ENCODE results near the gene CALM1. TPM values are rescaled to one million over a fixed set of nuclear protein-coding genes. Genes with fewer than 3 reads are reported as not detected.

CALM1 gene
- total and polyA plus RNA-seq, 2 donors (not counting 3 experiments of a cell fraction or from before 2014, with no cell fraction given): 476 to 731 TPM

DNA sequence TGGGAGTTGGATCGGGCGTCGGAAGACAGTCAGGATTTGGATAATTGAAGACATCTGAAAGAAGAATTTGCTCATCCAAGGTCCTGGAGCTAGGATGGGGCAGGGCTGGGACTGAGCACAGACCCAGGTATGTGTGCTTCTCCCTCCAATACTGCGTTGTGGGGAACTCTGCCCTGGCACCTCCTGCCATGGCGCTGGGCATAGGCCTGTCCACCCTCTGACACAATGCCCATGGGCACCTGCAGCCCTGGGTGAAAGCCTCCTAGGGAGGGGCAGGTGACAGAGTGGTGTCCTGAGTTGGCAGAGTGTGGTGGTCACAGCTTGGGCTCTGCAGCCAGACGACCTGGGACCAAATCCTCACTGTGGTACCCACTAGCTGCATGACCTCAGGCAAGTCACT is 53.3 kb downstream of the CALM1 start:
- dilution Hi-C loops (cut with MboI; ENCODE audit: extremely low pct_ligation_motif_present, low sequenced_read_pairs): no loop called here

More for the DNA sequence above, 53.3 kb downstream of the CALM1 start:
- Histone ChIP-seq H4K20me1 (replicated peaks; ENCODE audit: control insufficient read depth, extremely low read depth, insufficient read depth, low read length) (no peaks in the 10 kb centered on the region), H3K27ac (ENCODE audit: insufficient read depth, low read depth, low read length) (no peak overlapping the region), H3K27me3 (ENCODE audit: control insufficient read depth in 2 of 2, insufficient read depth in 2 of 2, low read length in 2 of 2) (no peaks in the 10 kb centered on the region), H3K9me3 (replicated peaks; ENCODE audit: control insufficient read depth, insufficient read depth, low read length) (no peaks in the 10 kb centered on the region), H3K4me2 (ENCODE audit: insufficient read depth, low read length) (no peak overlapping the region), H3K9ac (replicated peaks; ENCODE audit: extremely low read depth, insufficient read depth, low read length) (no peak overlapping the region), H3K4me1 (ENCODE audit: control insufficient read depth, extremely low read depth, insufficient read depth, low read length) (peaks cover 3% of the 10 kb centered on the region), H3K79me2 (ENCODE audit: control insufficient read depth, insufficient read depth, low read length) (no peaks in the 10 kb centered on the region), H2AFZ (ENCODE audit: low read depth, low read length) (no peak overlapping the region), H3K4me3 (replicated peaks in 1 of 3; ENCODE audit: insufficient read depth in 1 of 3, low read depth in 1 of 3, low read length in 3 of 3) (no peak overlapping the region), H3K36me3 (ENCODE audit: control insufficient read depth in 2 of 2, extremely low read depth in 1 of 2, insufficient read depth in 2 of 2, low read length in 2 of 2) (no peaks in the 10 kb centered on the region), H3K9me1 (replicated peaks; ENCODE audit: control insufficient read depth, extremely low read depth, insufficient read depth, low read length) (no peaks in the 10 kb centered on the region)
- ChIA-PET POLR2A (no interaction called here), CTCF (interaction anchor here (1.1 kb wide), 1 partner anchor 41 kb away, joined by 3 read pairs; no protein-coding TSS in a partner anchor)
- intact Hi-C loops (cut with micrococcal nuclease): no loop called here
- BruUV-seq (replicated peaks): no TSS peak
- no peak for DNase-seq (ENCODE audit: low read depth, low spot score)
- TF ChIP-seq EZH2 (IDR thresholded peaks at IDR 0.05; ENCODE audit: borderline replicate concordance, low read depth, low read length, severe bottlenecking) (no peak), JUN (IDR thresholded peaks at IDR 0.05; ENCODE audit: borderline replicate concordance, insufficient read depth, insufficient read length, low read depth) (no peak), GATA2 (IDR thresholded peaks at IDR 0.05; ENCODE audit: insufficient read depth, insufficient read length, low read depth, low read length) (no peak), FOS (IDR thresholded peaks at IDR 0.05; ENCODE audit: borderline replicate concordance, insufficient read depth, low read length) (no peak), MYC (IDR thresholded peaks at IDR 0.05; ENCODE audit: low read depth, low read length) (no peak), MAX (IDR thresholded peaks at IDR 0.05; ENCODE audit: insufficient read depth, insufficient read length) (no peak), POLR2AphosphoS5 (IDR thresholded peaks at IDR 0.05; ENCODE audit: insufficient read depth, low read depth, low read length) (no peak), POLR2A (IDR thresholded peaks at IDR 0.05; ENCODE audit: low read depth, low read length) (no peak)
- TF ChIP-seq, protein P1, sequence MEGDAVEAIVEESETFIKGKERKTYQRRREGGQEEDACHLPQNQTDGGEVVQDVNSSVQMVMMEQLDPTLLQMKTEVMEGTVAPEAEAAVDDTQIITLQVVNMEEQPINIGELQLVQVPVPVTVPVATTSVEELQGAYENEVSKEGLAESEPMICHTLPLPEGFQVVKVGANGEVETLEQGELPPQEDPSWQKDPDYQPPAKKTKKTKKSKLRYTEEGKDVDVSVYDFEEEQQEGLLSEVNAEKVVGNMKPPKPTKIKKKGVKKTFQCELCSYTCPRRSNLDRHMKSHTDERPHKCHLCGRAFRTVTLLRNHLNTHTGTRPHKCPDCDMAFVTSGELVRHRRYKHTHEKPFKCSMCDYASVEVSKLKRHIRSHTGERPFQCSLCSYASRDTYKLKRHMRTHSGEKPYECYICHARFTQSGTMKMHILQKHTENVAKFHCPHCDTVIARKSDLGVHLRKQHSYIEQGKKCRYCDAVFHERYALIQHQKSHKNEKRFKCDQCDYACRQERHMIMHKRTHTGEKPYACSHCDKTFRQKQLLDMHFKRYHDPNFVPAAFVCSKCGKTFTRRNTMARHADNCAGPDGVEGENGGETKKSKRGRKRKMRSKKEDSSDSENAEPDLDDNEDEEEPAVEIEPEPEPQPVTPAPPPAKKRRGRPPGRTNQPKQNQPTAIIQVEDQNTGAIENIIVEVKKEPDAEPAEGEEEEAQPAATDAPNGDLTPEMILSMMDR (IDR thresholded peaks at IDR 0.05; ENCODE audit: extremely low read depth in 1 of 2, insufficient read depth in 1 of 2, low read depth in 1 of 2, low read length in 2 of 2): no peak
- no peak for FAIRE-seq
